Activated T-helper 2 cell treated with anti-CD3 and anti-CD28 coated beads, Interferon-gamma antibody, Interleukin-2, Interleukin-4, amounts not matched to agents 10 μg/mL and 5 μg/mL and 100 μg/mL, durations not matched to agents 14 hours and 24 hours and 36 hours (primary cell): ENCODE measurements around the gene CEP55. TPM values are rescaled to one million over a fixed set of nuclear protein-coding genes. Genes with fewer than 3 reads are reported as not detected.

ENCODE experiments used
- DNase-seq: peaks from one replicate; pipeline ENCODE4 v3.0.0; 2021; ENCODE audit warnings: low spot score
- H3K27ac Mint-ChIP-seq: one replicate; pipeline ENCODE4 v1.8.0; 2021; ENCODE audit warnings: mixed read lengths
- H3K27me3 Mint-ChIP-seq: one replicate; pipeline ENCODE4 v1.8.0; 2021; ENCODE audit warnings: low read depth, mixed read lengths
- H3K36me3 Mint-ChIP-seq: one replicate; pipeline ENCODE4 v1.8.0; 2021; ENCODE audit warnings: low read depth, mixed read lengths
- H3K4me1 Mint-ChIP-seq: one replicate; pipeline ENCODE4 v1.8.0; 2021; ENCODE audit warnings: low read depth, mixed read lengths
- H3K4me3 Mint-ChIP-seq: one replicate; pipeline ENCODE4 v1.8.0; 2021; ENCODE audit warnings: low read depth, mild to moderate bottlenecking, moderate library complexity, mixed read lengths
- H3K9me3 Mint-ChIP-seq: one replicate; pipeline ENCODE4 v1.8.0; 2021; ENCODE audit warnings: mixed read lengths
- intact Hi-C: fragments of 100-400 bp; cut with micrococcal nuclease; formaldehyde crosslinking; loops from one replicate; pipeline ENCODE4 v1.15.1; 2023
- total RNA-seq: library from RNA; stranded (reverse); gene quantifications from 2 replicates; pipeline ENCODE4 v1.2.3, GENCODE V29; 2022

The CEP55 gene
- total RNA-seq, 1 donor from 2014 or later: 72.6 TPM

GRCh38 chr10:93475871-93476270 is 20.5 kb upstream of the CEP55 start:
- DNase-seq: no peak
- H3K27me3 Mint-ChIP-seq: no peaks in the 10 kb centered on the region
- H3K4me3 Mint-ChIP-seq: no peak overlapping the region
- H3K9me3 Mint-ChIP-seq: no peaks in the 10 kb centered on the region
- H3K4me1 Mint-ChIP-seq: peaks cover 12% of the 10 kb centered on the region
- no peak overlapping the region for H3K27ac Mint-ChIP-seq
- H3K36me3 Mint-ChIP-seq: peaks cover 15% of the 10 kb centered on the region
- intact Hi-C loops: no loop called here

- intact Hi-C loops: no loop called here
- H3K27ac Mint-ChIP-seq: no peak overlapping the region
- no peaks in the 10 kb centered on the region for H3K9me3 Mint-ChIP-seq
- H3K27me3 Mint-ChIP-seq: no peaks in the 10 kb centered on the region
- H3K36me3 Mint-ChIP-seq: peaks cover 12% of the 10 kb centered on the region
- no peak overlapping the region for H3K4me3 Mint-ChIP-seq
- no peak for DNase-seq
- H3K4me1 Mint-ChIP-seq: peaks cover 21% of the 10 kb centered on the region
These were observed 19.7 kb upstream of the CEP55 start for GRCh38 chr10:93476756-93477155.

GRCh38 chr10:93478873-93479272 is 17.5 kb upstream of the CEP55 start:
- Mint-ChIP-seq H3K27me3 (no peaks in the 10 kb centered on the region), H3K4me3 (no peak overlapping the region), H3K27ac (no peak overlapping the region), H3K4me1 (peaks cover 28% of the 10 kb centered on the region), H3K9me3 (no peaks in the 10 kb centered on the region), H3K36me3 (peaks cover 6% of the 10 kb centered on the region)
- intact Hi-C loops: no loop called here
- no peak for DNase-seq

- H3K4me3 Mint-ChIP-seq: peak overlapping the region; percentile 91
- H3K27ac Mint-ChIP-seq: peak overlapping the region; percentile 93
- intact Hi-C loops: loop anchor here (1.0 to 5.0 kb wide), 5 partner anchors 15 to 124 kb away; partner anchors contain the start of gene CEP55
- H3K27me3 Mint-ChIP-seq: no peaks in the 10 kb centered on the region
- peaks cover 5% of the 10 kb centered on the region for H3K36me3 Mint-ChIP-seq
- H3K4me1 Mint-ChIP-seq: peaks cover 27% of the 10 kb centered on the region
- DNase-seq: no peak
- no peaks in the 10 kb centered on the region for H3K9me3 Mint-ChIP-seq
These were observed 14.7 kb upstream of the CEP55 start for GRCh38 chr10:93481637-93482144.

- intact Hi-C loops: loop anchor here (1.0 to 5.0 kb wide), 5 partner anchors 15 to 125 kb away; partner anchors contain the start of gene CEP55
- Mint-ChIP-seq H3K27me3 (no peaks in the 10 kb centered on the region), H3K36me3 (peaks cover 2% of the 10 kb centered on the region), H3K4me1 (peaks cover 27% of the 10 kb centered on the region), H3K27ac (peak within 1 kb of the TSS; percentile 93), H3K4me3 (peak within 1 kb of the TSS; percentile 91), H3K9me3 (no peaks in the 10 kb centered on the region)
- peak; percentile 37 for DNase-seq
These were observed 14.1 kb upstream of the CEP55 start, which contains the start of gene MYOF for GRCh38 chr10:93482145-93482834. TSS of gene MYOF (minus strand) at chr10:93482334. CDS start at chr10:93482194, 140 bp downstream.

- Mint-ChIP-seq H3K27ac (no peak overlapping the region), H3K9me3 (no peaks in the 10 kb centered on the region), H3K27me3 (no peaks in the 10 kb centered on the region), H3K4me3 (no peak overlapping the region), H3K4me1 (peaks cover 17% of the 10 kb centered on the region), H3K36me3 (no peaks in the 10 kb centered on the region)
- intact Hi-C loops: no loop called here
- DNase-seq: no peak
These were observed 10.7 kb upstream of the CEP55 start for GRCh38 chr10:93485690-93486089.

GRCh38 chr10:93488956-93489528 is 7.4 kb upstream of the CEP55 start:
- Mint-ChIP-seq H3K4me1 (peaks cover 1% of the 10 kb centered on the region), H3K36me3 (no peaks in the 10 kb centered on the region), H3K27me3 (no peaks in the 10 kb centered on the region), H3K4me3 (no peak overlapping the region), H3K9me3 (no peaks in the 10 kb centered on the region), H3K27ac (no peak overlapping the region)
- no peak for DNase-seq
- intact Hi-C loops: no loop called here

- no peak for DNase-seq
- intact Hi-C loops: no loop called here
- no peaks in the 10 kb centered on the region for H3K27me3 Mint-ChIP-seq
- H3K36me3 Mint-ChIP-seq: no peaks in the 10 kb centered on the region
- no peaks in the 10 kb centered on the region for H3K9me3 Mint-ChIP-seq
- no peak overlapping the region for H3K27ac Mint-ChIP-seq
- peaks cover 15% of the 10 kb centered on the region for H3K4me1 Mint-ChIP-seq
- H3K4me3 Mint-ChIP-seq: no peak overlapping the region
These were observed 4.8 kb upstream of the CEP55 start for GRCh38 chr10:93491602-93492121.

- Mint-ChIP-seq H3K27ac (no peak overlapping the region), H3K27me3 (no peaks in the 10 kb centered on the region), H3K4me3 (no peak overlapping the region), H3K4me1 (peaks cover 26% of the 10 kb centered on the region), H3K36me3 (peaks cover 5% of the 10 kb centered on the region), H3K9me3 (no peaks in the 10 kb centered on the region)
- intact Hi-C loops: no loop called here
- DNase-seq: no peak
These were observed 3.2 kb upstream of the CEP55 start for GRCh38 chr10:93493162-93493561.

- peaks cover 39% of the 10 kb centered on the region for H3K4me1 Mint-ChIP-seq
- H3K27ac Mint-ChIP-seq: no peak overlapping the region
- intact Hi-C loops: no loop called here
- DNase-seq: no peak
- no peak overlapping the region for H3K4me3 Mint-ChIP-seq
- no peaks in the 10 kb centered on the region for H3K9me3 Mint-ChIP-seq
- H3K27me3 Mint-ChIP-seq: no peaks in the 10 kb centered on the region
- peaks cover 17% of the 10 kb centered on the region for H3K36me3 Mint-ChIP-seq
These were observed 1.9 kb upstream of the CEP55 start for GRCh38 chr10:93494494-93494893.

GRCh38 chr10:93495654-93496321 is 624 bp upstream of the CEP55 start:
- DNase-seq: peak; percentile 20
- H3K27ac Mint-ChIP-seq: peak overlapping the region; percentile 96
- peaks cover 30% of the 10 kb centered on the region for H3K36me3 Mint-ChIP-seq
- peak overlapping the region; percentile 97 for H3K4me3 Mint-ChIP-seq
- no peaks in the 10 kb centered on the region for H3K9me3 Mint-ChIP-seq
- H3K27me3 Mint-ChIP-seq: no peaks in the 10 kb centered on the region
- intact Hi-C loops: loop anchor here (1.0 to 2.0 kb wide), 5 partner anchors 9 to 207 kb away; partner anchors contain the start of genes FRA10AC1 and MYOF
- H3K4me1 Mint-ChIP-seq: peaks cover 51% of the 10 kb centered on the region

- Mint-ChIP-seq H3K9me3 (no peaks in the 10 kb centered on the region), H3K4me3 (peak overlapping the region; percentile 97), H3K4me1 (peaks cover 71% of the 10 kb centered on the region), H3K27ac (peak overlapping the region; percentile 96), H3K27me3 (no peaks in the 10 kb centered on the region), H3K36me3 (peaks cover 44% of the 10 kb centered on the region)
- DNase-seq: no peak
- intact Hi-C loops: no loop called here
These were observed 1.8 kb downstream of the CEP55 start for GRCh38 chr10:93498166-93498565.
